HAP-1 (cell line): ENCODE measurements around the gene SF3B5.
"Not testable (repeated sequence)": the region's sequence is repeated elsewhere in the genome, so short reads cannot be mapped to it uniquely, and the experiment has no call there.

Source experiments
- DNase-seq, 2 experiments: peaks; one replicate each; pipeline ENCODE4 v3.0.0-alpha.2; 2016 to 2020; ENCODE audit warnings: low spot score in 2 of 2
- H3K27me3 ChIP-seq: fragments of 250-450 bp; sonication (Bioruptor Pico); 2 replicates; pipeline ENCODE4 v1.5.1; 2020; ENCODE audit warnings: low read depth, mild to moderate bottlenecking, moderate library complexity
- H3K36me3 ChIP-seq: fragments of 250-450 bp; sonication (Bioruptor Pico); replicated peaks from 2 replicates; pipeline ENCODE4 v1.5.1; 2020; ENCODE audit warnings: mild to moderate bottlenecking
- H3K4me1 ChIP-seq: fragments of 250-450 bp; sonication (Bioruptor Pico); 2 replicates; pipeline ENCODE4 v1.5.1; 2020; ENCODE audit warnings: mild to moderate bottlenecking
- H3K4me3 ChIP-seq: fragments of 250-450 bp; sonication (Bioruptor Pico); 2 replicates; pipeline ENCODE4 v1.5.1; 2020; ENCODE audit warnings: mild to moderate bottlenecking, moderate library complexity
- H3K9me3 ChIP-seq: fragments of 250-450 bp; sonication (Bioruptor Pico); 2 replicates; pipeline ENCODE4 v1.5.1; 2020; ENCODE audit warnings: mild to moderate bottlenecking, moderate library complexity
- in situ Hi-C: fragments of 300-500 bp; cut with MboI; formaldehyde crosslinking; loops from 3 replicates; pipeline ENCODE4 v1.14.3; 2020; ENCODE audit warnings: low sequenced_read_pairs, inconsistent platforms, mixed read lengths

The SF3B5 gene

DNA sequence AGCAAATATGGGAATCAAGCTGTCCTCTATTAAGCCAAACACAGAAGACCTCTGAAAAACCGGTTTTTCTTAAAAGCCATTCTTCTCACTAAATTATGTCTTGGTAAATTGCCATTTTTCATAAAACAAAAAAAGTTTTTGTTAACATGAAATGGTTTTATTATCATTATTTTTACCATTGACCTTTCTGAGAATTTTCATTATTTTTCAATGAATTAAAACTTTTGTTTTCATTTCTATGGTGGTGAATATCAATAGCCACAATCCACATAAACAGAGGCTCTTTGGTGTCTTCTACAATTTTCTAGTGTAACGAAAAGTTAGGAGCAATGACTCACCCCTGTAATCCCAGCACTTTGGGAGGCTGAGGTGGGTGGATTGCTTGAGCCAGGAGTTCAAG is 2.1 kb downstream of the SF3B5 start:
- in situ Hi-C loops: no loop called here
- H3K9me3 ChIP-seq: no peaks in the 10 kb centered on the region
- H3K4me3 ChIP-seq: no peak overlapping the region; the same call in 1 of the 2 replicates
- H3K36me3 ChIP-seq: no peaks in the 10 kb centered on the region
- peaks cover 12% of the 10 kb centered on the region for H3K4me1 ChIP-seq
- no peak for DNase-seq
- no peaks in the 10 kb centered on the region for H3K27me3 ChIP-seq

DNA sequence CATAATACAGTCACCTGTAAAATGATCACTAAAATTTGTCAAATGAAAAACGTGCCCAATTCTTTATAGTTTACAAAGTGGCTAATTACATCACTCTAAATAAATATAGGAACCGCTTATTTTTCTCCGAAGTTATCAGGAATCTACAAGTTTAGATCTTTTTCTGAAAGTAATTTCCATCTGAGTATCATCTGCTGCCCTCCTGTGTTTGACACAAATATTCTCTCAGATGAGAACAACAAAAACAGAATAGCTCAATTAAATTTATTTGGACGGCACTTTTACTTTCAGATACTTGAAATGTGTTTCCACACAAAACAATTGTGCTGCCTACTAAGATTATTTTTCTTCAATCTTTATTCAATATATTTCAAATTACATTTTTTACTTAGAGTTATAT is 5.0 kb downstream of the SF3B5 start:
- Histone ChIP-seq H3K4me3 (no peak overlapping the region), H3K27me3 (no peaks in the 10 kb centered on the region), H3K9me3 (no peaks in the 10 kb centered on the region), H3K36me3 (no peaks in the 10 kb centered on the region), H3K4me1 (peaks cover 7% of the 10 kb centered on the region)
- DNase-seq: no peak
- in situ Hi-C loops: no loop called here

DNA sequence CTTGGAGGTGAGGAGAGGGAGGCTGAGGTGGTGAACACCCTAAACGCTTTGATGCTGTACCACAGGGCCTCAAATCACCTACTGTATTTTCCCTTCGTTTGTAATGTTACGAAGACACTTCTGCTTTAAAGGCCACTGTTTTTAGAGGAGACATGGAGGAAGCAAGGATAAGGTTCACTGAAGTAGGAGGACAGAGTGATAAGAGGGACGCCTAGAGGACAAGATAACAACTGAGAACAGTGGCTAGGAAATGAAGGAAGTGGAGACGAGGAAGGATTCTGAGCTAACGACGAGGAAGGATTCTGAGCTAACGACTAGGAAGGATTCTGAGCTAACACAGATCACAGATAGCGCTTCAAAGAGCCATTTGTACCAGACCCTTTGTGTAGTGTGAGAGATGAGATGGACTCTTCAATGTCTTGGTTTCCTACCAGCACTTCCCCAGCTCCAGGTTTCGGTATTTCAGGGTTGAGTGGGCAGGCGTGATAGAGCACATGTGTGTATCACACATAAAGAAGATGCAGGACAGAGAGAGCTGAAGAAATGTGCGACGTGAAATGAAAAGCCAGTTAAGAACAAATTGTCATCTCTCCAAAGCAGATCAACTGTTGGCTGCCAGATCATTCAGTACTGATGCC is 7.5 kb downstream of the SF3B5 start:
- Histone ChIP-seq H3K4me1 (no peaks in the 10 kb centered on the region; the same call in 1 of the 2 replicates), H3K4me3 (no peak overlapping the region), H3K9me3 (no peaks in the 10 kb centered on the region), H3K27me3 (no peaks in the 10 kb centered on the region), H3K36me3 (no peaks in the 10 kb centered on the region)
- in situ Hi-C loops: no loop called here
- no peak for DNase-seq

DNA sequence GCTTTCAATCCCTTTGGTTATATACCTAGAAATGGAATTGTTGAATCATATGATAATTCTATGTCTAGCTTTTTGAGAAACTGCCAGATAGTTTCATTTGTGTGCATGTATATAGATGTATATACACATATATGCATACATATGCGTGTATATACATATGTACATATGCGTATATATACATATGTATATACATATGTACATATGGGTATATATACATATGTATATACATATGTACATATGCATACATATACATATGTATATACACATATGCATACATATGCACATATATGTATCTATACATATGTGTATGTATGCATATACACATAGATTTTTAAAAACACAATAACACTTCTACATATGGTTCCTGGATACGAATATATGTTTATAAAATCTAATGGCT is 8.4 kb downstream of the SF3B5 start:
- H3K4me1 ChIP-seq: no peaks in the 10 kb centered on the region
- no peak overlapping the region for H3K4me3 ChIP-seq
- in situ Hi-C loops: no loop called here
- H3K36me3 ChIP-seq: no peaks in the 10 kb centered on the region
- DNase-seq: no peak
- H3K9me3 ChIP-seq: no peaks in the 10 kb centered on the region
- H3K27me3 ChIP-seq: no peaks in the 10 kb centered on the region

DNA sequence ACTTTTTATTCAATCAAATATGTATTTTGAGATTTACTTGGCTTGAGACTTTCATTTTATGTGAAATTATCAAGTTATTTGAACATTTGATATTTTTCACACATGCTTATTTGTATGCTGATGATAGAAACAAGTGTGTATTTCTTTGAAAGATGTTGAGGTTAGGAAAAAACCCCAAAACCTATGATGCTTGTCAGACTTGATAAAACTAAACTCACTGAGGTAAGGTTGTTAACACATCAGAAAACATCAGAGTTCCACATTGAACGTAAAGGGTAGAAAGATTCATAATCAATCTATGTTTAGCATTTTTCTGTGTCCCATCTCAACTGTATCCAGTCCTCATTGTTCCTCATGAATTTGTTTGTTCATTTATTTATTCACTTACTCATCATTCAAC is 12.2 kb downstream of the SF3B5 start:
- no peaks in the 10 kb centered on the region for H3K4me1 ChIP-seq
- no peaks in the 10 kb centered on the region for H3K9me3 ChIP-seq
- in situ Hi-C loops: no loop called here
- no peak overlapping the region for H3K4me3 ChIP-seq
- no peaks in the 10 kb centered on the region for H3K27me3 ChIP-seq
- no peak for DNase-seq
- H3K36me3 ChIP-seq: no peaks in the 10 kb centered on the region

DNA sequence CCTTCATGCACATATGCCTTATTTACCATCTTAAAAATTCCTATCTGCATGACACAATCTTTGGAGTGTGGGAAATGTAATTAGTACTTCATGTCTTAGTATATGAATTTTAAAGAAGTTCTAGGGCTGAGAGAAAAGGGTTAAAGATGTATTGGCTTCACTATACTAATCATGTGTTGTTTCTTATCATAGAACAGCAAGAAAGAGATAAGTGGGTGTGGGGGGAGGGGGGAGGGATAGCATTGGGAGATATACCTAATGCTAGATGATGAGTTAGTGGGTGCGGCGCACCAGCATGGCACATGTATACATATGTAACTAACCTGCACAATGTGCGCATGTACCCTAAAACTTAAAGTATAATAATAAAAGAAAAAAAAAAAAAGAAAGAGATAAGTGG is 13.0 kb downstream of the SF3B5 start:
- in situ Hi-C loops, DNase-seq: not testable (repeated sequence)

DNA sequence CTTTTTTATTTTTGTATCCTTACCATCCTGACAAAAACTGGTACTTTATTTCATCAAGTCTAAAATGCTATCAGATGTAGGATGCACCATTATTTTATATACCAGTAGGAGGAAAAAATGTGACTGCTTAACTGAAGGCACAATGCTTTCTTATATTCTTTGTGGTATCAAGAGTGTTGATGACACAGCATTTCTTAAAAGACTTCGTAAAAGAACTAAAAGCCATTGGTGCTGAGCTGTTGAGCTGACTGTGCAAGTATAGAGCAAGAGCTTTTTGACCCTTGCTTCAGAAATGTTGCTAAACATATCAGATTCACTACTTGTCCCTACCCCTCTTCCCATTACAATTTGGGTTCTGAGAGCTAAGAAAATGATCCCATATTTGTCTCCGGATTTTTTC is 17.5 kb downstream of the SF3B5 start:
- H3K27me3 ChIP-seq: no peaks in the 10 kb centered on the region
- no peak for DNase-seq

More for the DNA sequence above, 13.0 kb downstream of the SF3B5 start:
- not testable (repeated sequence) for H3K4me1 ChIP-seq, H3K36me3 ChIP-seq, H3K27me3 ChIP-seq, H3K9me3 ChIP-seq, H3K4me3 ChIP-seq

DNA sequence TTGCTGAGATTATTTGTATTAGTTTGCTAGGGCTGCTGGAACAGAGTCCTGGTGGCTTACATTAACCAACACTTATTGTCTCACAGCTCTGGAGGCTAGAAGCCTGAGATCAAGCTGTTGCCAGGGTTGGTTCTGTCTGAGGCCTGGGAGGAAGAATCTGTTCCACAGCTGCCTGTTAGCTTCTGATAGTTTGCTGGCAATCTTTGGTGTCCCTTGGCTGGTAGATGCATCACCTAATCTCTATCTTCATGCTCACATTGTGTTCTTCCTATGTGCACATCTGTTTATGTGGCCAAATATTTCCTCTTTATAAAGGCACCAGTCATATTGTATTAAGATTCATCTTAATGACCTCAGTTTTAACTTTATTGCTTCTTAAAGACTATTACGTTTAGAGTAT is 19.5 kb downstream of the SF3B5 start:
- in situ Hi-C loops: no loop called here
- H3K4me1 ChIP-seq: no peaks in the 10 kb centered on the region
- no peak for DNase-seq

More for the DNA sequence above, 17.5 kb downstream of the SF3B5 start:
- Histone ChIP-seq H3K4me1 (no peaks in the 10 kb centered on the region), H3K4me3 (no peak overlapping the region), H3K9me3 (no peaks in the 10 kb centered on the region), H3K36me3 (no peaks in the 10 kb centered on the region)
- in situ Hi-C loops: no loop called here

DNA sequence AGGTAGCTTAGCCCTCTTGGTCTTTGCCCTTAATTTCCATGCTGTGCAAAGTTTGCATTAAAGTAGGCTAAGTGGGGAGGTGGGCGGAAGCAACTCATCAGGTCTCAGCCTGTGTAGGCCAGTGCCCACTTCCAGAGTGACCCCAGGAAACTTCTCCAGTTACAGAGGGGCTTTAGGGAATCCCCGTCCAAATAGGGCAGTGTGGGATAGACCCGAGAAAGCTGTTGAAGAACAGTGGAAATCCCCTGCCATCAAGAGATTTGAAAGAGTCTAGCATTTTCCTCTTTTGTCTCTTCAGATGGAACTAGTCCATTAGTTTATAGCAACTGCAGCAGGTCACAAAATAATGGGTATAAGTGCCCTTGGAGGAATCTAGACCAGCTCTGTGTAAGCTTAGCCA is 20.2 kb downstream of the SF3B5 start:
- DNase-seq: no peak
- Histone ChIP-seq H3K4me1 (no peaks in the 10 kb centered on the region), H3K27me3 (peaks cover 4% of the 10 kb centered on the region; the same call in 1 of the 2 replicates), H3K4me3 (no peak overlapping the region), H3K9me3 (no peaks in the 10 kb centered on the region), H3K36me3 (no peaks in the 10 kb centered on the region)
- in situ Hi-C loops: no loop called here

More for the DNA sequence above, 19.5 kb downstream of the SF3B5 start:
- H3K27me3 ChIP-seq: peaks cover 4% of the 10 kb centered on the region; the same call in 1 of the 2 replicates
- H3K36me3 ChIP-seq: no peaks in the 10 kb centered on the region
- H3K9me3 ChIP-seq: no peaks in the 10 kb centered on the region
- H3K4me3 ChIP-seq: no peak overlapping the region

DNA sequence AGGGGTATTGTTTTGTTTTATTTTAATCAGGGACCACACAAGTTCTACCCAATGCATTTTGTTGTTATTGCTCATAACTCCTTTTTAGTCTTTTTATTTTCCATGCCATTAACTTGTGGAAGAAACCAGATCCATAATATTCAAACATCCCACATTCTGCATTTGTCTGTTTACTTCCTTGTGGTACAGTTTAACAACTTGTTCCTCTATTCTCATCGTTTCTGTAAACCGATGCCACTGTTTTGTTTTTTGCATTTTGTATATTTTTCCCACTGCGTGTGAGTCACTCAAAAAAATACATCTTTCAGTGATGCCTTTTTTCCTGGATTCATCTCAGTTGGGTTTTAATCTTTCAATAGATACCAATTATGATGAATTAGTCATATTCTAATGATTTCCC is 22.3 kb downstream of the SF3B5 start:
- Histone ChIP-seq H3K36me3 (no peaks in the 10 kb centered on the region), H3K4me1 (no peaks in the 10 kb centered on the region), H3K4me3 (no peak overlapping the region), H3K27me3 (peaks cover 4% of the 10 kb centered on the region; the same call in 1 of the 2 replicates), H3K9me3 (no peaks in the 10 kb centered on the region)
- no peak for DNase-seq
- in situ Hi-C loops: no loop called here

DNA sequence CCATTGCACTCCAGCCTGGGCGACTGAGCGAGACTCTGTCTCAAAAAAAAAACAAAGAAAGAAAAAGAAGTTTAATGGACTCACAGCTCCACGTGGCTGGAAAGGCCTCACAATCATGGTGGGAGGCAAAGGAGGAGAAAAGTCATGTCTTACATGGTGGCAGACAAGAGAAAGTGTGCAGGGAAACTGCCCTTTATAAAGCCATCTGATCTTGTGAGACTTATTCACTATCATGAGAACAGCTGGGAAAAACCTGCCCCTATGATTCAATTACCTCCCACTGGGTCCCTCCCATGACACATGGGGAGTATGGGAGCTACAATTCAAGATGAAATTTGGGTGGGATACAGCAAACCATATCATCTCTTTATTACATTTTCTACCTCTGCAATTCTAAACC is 25.9 kb downstream of the SF3B5 start:
- H3K27me3 ChIP-seq: peaks cover 4% of the 10 kb centered on the region; the same call in 1 of the 2 replicates
- no peaks in the 10 kb centered on the region for H3K36me3 ChIP-seq
- peaks cover 3% of the 10 kb centered on the region; the same call in 1 of the 2 replicates for H3K4me1 ChIP-seq
- H3K9me3 ChIP-seq: no peaks in the 10 kb centered on the region
- no peak for DNase-seq
- in situ Hi-C loops: no loop called here
- H3K4me3 ChIP-seq: no peak overlapping the region

DNA sequence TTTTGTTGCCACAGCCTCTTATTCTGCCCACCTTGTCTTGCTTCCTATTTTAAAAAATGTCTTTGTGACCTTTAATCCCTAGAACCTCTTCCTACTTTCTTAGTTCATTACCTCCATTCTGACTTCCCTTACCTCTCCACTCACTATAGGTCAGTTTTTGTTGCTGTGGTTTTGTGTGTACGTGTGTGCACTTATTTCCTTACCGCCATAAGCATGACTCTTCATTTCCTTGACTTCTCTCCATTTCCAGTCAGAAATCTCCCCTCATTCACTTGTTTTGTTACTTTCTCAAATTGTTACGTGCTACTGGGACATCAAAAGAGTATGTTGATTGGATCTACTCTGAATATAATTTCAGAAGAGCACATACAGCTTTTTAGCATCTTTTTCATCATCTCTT is 26.6 kb downstream of the SF3B5 start:
- Histone ChIP-seq H3K27me3 (peaks cover 4% of the 10 kb centered on the region; the same call in 1 of the 2 replicates), H3K4me3 (no peak overlapping the region), H3K9me3 (no peaks in the 10 kb centered on the region), H3K36me3 (no peaks in the 10 kb centered on the region), H3K4me1 (peaks cover 3% of the 10 kb centered on the region; the same call in 1 of the 2 replicates)
- in situ Hi-C loops: no loop called here
- DNase-seq: no peak

DNA sequence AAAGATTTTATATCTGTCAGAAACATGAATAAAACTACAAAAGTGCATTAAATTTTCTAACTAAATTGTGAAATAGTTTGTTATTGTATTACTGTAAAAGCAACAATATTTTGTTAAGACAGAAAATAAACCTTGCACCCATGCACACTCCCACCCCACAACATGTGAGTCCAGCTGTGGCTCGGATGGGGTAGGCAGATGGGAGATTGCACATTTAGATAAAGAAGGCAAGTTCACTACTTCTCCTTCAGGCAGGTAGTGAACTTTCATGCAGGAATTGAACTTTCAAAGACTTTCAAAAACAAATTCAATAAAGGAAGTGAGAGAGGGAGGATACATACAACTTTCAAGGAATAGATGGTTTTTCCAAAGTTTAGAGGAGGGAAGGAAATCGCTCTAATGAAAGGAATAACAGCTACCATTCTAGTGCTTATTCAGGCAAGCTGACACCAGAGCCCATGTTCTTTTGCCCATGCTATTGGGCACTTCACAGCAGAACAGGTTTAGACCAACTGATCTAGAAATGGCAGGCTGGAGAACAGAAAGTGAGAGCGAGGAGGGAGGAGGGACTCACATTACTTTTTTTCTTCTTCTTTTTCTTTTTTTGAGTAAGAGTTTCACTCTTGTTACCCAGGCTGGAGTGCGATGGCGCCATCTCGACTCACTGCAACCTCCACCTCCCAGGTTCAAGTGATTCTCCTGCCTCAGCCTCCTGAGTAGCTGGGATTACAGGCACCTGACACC is 28.5 kb downstream of the SF3B5 start:
- Histone ChIP-seq H3K4me3 (no peak overlapping the region), H3K9me3 (no peaks in the 10 kb centered on the region), H3K36me3 (no peaks in the 10 kb centered on the region), H3K4me1 (peaks cover 14% of the 10 kb centered on the region), H3K27me3 (peaks cover 4% of the 10 kb centered on the region; the same call in 1 of the 2 replicates)
- no peak for DNase-seq
- in situ Hi-C loops: no loop called here

DNA sequence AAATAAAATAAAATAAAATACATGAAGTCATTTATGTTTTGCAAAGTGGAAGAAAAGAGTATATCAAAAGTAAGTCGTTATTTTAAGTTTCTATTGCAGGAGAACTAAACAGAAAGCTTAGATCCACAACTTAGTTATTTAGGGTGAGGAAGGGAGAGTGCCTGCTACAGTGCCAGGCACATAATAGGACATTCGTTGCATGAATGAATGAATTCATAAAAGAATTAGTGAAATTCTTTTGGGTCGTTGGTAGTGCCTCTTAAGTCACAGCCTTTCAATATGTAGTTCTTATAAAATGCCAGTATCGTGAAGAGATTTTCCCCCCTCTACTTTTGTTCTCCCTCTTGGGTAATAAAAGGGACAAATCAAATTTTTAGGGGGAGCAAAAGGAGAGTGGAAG is 29.1 kb downstream of the SF3B5 start:
- no peak overlapping the region for H3K4me3 ChIP-seq
- DNase-seq: no peak
- H3K9me3 ChIP-seq: no peaks in the 10 kb centered on the region
- in situ Hi-C loops: no loop called here
- H3K36me3 ChIP-seq: no peaks in the 10 kb centered on the region
- peaks cover 20% of the 10 kb centered on the region for H3K4me1 ChIP-seq
- no peaks in the 10 kb centered on the region; the same call in 1 of the 2 replicates for H3K27me3 ChIP-seq
